NT2/D1 (cell line): Measurements from ENCODE around the gene C2CD2.
"Not testable (repeated sequence)": the region's sequence is repeated elsewhere in the genome, so short reads cannot be mapped to it uniquely, and the experiment has no call there.

Experiments used
- DNase-seq: peaks from one replicate; pipeline ENCODE4 v3.0.0-alpha.2; 2011; ENCODE audit warnings: low read depth, low spot score
- H3K27me3 ChIP-seq: 2 replicates; pipeline ENCODE4 v1.6.0; 2011; ENCODE audit warnings: mild to moderate bottlenecking; ENCODE audit not compliant: insufficient read length, insufficient read depth
- H3K36me3 ChIP-seq: 2 replicates; pipeline ENCODE4 v1.6.1; 2011; ENCODE audit warnings: mild to moderate bottlenecking, low read length, mixed read lengths; ENCODE audit not compliant: insufficient read depth, insufficient read length
- H3K4me1 ChIP-seq: 2 replicates; pipeline ENCODE4 v1.5.1; 2011; ENCODE audit not compliant: insufficient read depth, insufficient read length
- H3K4me3 ChIP-seq: 2 replicates; pipeline ENCODE4 v1.5.1; 2011; ENCODE audit warnings: low read depth; ENCODE audit not compliant: insufficient read length
- H3K9ac ChIP-seq: 2 replicates; pipeline ENCODE4 v1.6.0; 2011; ENCODE audit warnings: low read depth; ENCODE audit not compliant: insufficient read length
- H3K9me3 ChIP-seq: 2 replicates; pipeline ENCODE4 v1.5.1; 2011; ENCODE audit warnings: mild to moderate bottlenecking, low read length; ENCODE audit not compliant: insufficient read depth
- SUZ12 ChIP-seq: IDR thresholded peaks from 2 replicates; pipeline ENCODE4 v1.6.1; 2011; ENCODE audit not compliant: insufficient read length, insufficient read depth; ENCODE audit errors: extremely low read depth
- YY1 ChIP-seq: IDR thresholded peaks from 2 replicates; pipeline ENCODE4 v1.6.1; 2011; ENCODE audit not compliant: insufficient read length, insufficient read depth
- ZNF274 ChIP-seq: IDR thresholded peaks from 2 replicates; pipeline ENCODE4 v1.6.1; 2011; ENCODE audit warnings: mild to moderate bottlenecking, low read depth, low read length

C2CD2 gene

DNA sequence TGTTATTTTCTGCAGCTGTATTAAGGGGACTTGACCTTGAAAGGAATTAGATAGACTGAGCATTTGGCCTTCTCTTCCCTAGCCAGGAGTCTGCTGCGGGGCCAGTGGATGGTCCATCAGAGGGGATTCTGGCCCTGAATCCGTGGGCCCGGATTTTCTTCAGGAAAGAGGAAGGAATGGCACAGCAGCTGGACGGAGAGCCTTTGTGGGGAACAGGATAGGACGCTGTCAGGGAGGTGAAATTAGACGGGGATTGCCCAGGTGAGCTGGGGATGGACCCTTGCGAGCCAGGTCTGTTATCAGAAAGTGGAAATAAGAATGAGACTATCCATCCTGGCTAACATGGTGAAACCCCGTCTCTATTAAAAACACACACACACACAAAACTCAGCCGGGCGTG is 1.7 kb upstream of the C2CD2 start:
- H3K4me3 ChIP-seq: no peak overlapping the region
- TF ChIP-seq YY1 (no peak), ZNF274 (no peak), SUZ12 (no peak)
- no peak overlapping the region for H3K9ac ChIP-seq
- no peaks in the 10 kb centered on the region for H3K36me3 ChIP-seq
- H3K9me3 ChIP-seq: no peaks in the 10 kb centered on the region
- peaks cover 19% of the 10 kb centered on the region for H3K27me3 ChIP-seq
- no peak for DNase-seq
- peaks cover 44% of the 10 kb centered on the region for H3K4me1 ChIP-seq

DNA sequence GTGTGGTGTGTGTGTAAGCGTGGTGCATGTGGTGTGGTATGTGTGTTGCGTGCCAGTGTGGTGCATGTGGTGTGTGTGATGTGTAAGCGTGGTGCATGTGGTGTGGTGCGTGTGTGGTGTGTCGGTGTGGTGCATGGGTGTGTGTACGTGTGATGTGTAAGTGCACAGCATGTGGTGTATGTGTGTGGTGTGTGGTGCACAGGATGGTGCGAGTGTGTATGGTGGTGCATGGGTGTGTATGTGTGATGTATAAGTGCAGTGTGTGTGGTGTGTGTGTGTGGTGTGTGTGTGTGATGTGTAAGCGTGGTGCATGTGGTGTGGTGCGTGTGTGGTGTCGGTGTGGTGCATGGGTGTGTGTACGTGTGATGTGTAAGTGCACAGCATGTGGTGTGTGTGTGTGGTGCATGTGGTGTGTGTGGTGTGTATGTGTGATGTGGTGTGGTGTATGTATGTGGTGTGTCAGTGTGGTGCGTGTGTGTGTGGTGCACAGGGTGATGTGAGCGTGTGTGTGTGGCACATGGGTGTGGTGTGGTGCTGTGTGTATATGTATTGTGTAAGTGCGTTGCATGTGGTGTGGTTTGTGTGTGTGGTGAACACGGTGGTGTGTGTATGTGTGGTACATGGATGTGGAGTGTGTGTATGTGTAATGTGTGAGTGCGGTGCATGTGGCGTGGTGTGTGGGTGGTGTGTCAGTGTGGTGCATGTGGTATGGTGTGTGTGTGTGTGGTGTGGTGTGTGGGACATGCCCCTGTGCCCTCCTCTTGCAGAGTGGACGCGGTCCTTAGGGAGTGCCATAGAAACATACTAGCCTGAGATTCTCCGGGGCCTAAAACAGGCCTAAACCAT is 1.1 kb upstream of the C2CD2 start:
- no peak for DNase-seq
- peaks cover 49% of the 10 kb centered on the region for H3K4me1 ChIP-seq
- TF ChIP-seq ZNF274 (no peak), YY1 (no peak), SUZ12 (no peak)
- no peaks in the 10 kb centered on the region for H3K9me3 ChIP-seq
- H3K27me3 ChIP-seq: peaks cover 19% of the 10 kb centered on the region
- H3K4me3 ChIP-seq: peak overlapping the region; percentile 53
- no peaks in the 10 kb centered on the region for H3K36me3 ChIP-seq
- peak overlapping the region; percentile 87 for H3K9ac ChIP-seq

DNA sequence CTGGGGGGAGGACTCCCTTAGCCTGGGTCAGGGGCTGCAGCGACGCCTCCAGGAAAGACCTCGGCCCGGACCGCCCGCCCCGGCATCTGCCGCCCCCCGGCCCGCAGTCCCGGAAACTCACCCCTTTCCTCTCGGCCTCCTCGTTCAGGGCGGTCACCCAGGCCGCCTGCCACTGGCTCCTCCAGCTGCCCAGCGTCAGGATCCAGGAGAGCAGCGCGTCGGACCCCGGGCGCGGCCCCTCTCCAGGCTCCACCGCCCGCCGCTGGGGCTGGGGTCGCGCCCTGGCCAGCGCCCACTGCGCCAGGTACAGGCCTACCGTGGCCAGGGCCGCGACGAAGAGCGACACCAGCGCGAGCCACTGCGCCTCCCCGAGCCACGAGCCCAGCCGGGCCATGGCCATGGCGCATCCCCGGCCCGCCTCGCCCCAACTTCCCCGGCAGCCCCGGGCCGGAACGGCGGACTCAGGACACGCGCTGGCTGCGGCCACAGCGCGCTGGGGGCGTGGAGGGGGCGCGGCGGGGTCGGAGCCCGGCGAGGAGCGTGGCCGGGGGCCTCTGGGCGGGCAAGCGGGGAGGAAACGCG is 478 bp downstream of the C2CD2 start:
- Histone ChIP-seq H3K36me3 (no peaks in the 10 kb centered on the region), H3K9ac (peak overlapping the region; percentile 85), H3K27me3 (peaks cover 19% of the 10 kb centered on the region), H3K4me1 (peaks cover 40% of the 10 kb centered on the region), H3K9me3 (no peaks in the 10 kb centered on the region), H3K4me3 (peak overlapping the region; percentile 53)
- TF ChIP-seq SUZ12 (peak; percentile 32), YY1 (no peak), ZNF274 (no peak)
- DNase-seq: no peak

DNA sequence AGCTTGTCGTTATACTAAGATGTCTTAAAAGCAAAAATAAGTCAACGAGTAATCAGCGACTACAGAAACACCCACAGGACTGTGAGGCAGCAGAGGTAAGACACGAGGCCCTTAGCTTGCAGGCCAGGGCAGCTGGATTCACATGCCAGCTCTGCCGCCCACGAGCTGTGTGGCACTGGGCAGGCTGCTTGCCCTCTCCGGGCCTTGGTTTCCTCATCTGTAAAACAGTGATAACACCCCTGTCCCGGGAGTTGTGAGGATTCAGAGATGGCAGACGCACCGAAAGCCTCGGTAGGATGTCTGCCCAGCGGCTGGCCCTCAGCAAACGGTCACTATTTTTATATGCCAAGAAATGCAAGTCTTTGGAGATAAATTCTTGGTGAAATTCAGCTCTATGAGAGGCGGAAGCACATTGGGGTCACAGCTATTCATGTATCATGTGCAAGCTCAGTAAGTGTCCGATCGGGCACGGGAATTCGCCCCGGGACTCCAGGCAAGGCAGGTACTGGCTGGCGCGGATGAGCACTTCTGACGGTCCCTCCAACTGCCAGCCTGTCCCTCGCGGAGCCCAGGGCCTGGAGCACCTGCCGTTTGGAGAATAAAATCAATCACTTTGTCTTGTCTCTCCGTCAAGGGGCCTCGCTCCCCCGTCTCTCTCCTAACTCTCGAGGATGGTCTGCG is 1.1 kb downstream of the C2CD2 start:
- TF ChIP-seq SUZ12: no peak
- TF ChIP-seq YY1: no peak
- TF ChIP-seq ZNF274: no peak
- H3K36me3 ChIP-seq: no peaks in the 10 kb centered on the region
- no peak for DNase-seq
- peak overlapping the region; percentile 85 for H3K9ac ChIP-seq
- H3K4me3 ChIP-seq: peak overlapping the region; percentile 53
- no peaks in the 10 kb centered on the region for H3K9me3 ChIP-seq
- peaks cover 36% of the 10 kb centered on the region for H3K4me1 ChIP-seq
- peaks cover 19% of the 10 kb centered on the region for H3K27me3 ChIP-seq

DNA sequence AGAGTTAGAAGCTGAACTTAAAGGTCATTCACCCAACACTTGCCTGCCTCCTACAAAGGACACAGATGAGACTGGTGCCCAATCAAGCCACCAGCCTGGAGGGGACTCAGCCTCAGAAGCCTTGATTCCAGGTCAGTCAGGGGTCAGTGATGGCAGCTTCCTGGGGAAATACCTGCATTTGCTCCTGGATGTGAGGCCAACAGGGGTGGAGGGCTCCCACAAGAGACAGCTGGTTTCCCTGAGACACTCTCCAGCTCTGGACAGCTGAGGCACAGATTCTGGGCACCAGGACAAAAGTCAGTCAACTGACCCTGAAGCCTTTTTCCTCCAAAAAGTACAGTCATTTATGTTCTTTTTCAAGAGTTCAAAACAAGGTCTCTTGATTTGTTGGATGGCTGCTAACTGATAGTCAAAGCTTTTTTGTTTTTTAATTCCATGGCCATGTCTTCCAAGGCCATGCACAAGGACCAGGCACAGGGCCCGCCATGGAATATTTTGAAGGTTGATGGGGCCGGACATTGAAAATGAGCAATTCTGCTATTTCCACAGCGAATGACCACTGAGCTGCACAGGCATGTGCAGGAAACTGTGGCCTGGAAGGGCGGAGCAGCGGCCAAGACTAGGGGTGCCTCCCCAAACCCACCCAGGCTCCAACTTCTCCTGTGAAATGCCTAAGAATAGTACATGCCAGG is 1.8 kb downstream of the C2CD2 start:
- Histone ChIP-seq H3K4me3 (no peak overlapping the region), H3K36me3 (no peaks in the 10 kb centered on the region), H3K27me3 (peaks cover 19% of the 10 kb centered on the region), H3K4me1 (peaks cover 33% of the 10 kb centered on the region), H3K9me3 (no peaks in the 10 kb centered on the region), H3K9ac (peak overlapping the region; percentile 85)
- no peak for TF ChIP-seq SUZ12
- TF ChIP-seq ZNF274: no peak
- no peak for TF ChIP-seq YY1
- no peak for DNase-seq

DNA sequence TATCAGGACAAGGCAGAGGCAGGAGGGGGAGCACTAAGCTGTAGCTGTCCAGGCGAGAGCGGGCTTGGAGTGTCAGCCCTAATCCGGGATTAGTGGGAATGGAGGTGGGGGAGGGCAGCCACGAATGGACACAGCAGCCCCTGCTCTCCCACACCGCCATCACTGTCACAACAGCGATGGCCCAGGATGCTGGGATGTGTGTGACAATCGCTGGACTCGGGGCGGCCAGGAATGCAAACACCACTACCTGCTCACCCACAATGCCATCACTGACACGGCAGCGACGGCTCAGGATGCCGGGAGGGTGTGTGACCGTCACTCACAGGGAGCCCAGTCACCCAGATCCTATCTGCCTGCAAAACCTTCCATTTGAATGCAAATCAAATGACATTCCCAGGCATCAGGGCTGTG is 2.9 kb downstream of the C2CD2 start:
- H3K9ac ChIP-seq: no peak overlapping the region
- no peak overlapping the region for H3K4me3 ChIP-seq
- H3K36me3 ChIP-seq: no peaks in the 10 kb centered on the region
- no peak for TF ChIP-seq YY1
- no peak for TF ChIP-seq ZNF274
- no peak for TF ChIP-seq SUZ12
- peaks cover 19% of the 10 kb centered on the region for H3K27me3 ChIP-seq
- DNase-seq: peak; percentile 49
- H3K4me1 ChIP-seq: peaks cover 31% of the 10 kb centered on the region
- no peaks in the 10 kb centered on the region for H3K9me3 ChIP-seq

DNA sequence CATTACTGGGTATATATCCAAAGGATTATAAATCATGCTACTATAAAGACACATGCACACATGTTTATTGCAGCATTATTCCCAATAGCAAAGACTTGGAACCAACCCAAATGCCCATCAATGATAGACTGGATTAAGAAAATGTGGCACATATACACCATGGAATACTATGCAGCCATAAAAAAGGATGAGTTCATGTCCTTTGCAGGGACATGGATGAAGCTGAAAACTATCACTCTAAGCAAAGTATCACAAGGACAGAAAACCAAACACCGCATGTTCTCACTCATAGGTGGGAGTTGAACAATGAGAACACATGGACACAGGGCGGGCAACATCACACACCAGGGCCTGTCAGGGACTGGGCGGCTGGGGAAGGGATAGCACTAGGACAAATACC is 4.2 kb downstream of the C2CD2 start:
- peaks cover 25% of the 10 kb centered on the region for H3K4me1 ChIP-seq
- not testable (repeated sequence) for H3K9ac ChIP-seq, H3K9me3 ChIP-seq, H3K4me3 ChIP-seq, DNase-seq, H3K36me3 ChIP-seq
- peaks cover 19% of the 10 kb centered on the region for H3K27me3 ChIP-seq
